WI38 (cell line): ENCODE results near the gene OOEP.

Experiments
- H3K4me3 ChIP-seq: 2 replicates; pipeline ENCODE4 v1.5.1; 2011; ENCODE audit warnings: low read depth, mild to moderate bottlenecking, control low read depth, low read length
- TF ChIP-seq, protein P1 (sequence below): IDR thresholded peaks from 2 replicates; pipeline ENCODE4 v1.5.1; 2012; ENCODE audit warnings: low read depth, mild to moderate bottlenecking, control low read depth, low read length

The OOEP gene

DNA sequence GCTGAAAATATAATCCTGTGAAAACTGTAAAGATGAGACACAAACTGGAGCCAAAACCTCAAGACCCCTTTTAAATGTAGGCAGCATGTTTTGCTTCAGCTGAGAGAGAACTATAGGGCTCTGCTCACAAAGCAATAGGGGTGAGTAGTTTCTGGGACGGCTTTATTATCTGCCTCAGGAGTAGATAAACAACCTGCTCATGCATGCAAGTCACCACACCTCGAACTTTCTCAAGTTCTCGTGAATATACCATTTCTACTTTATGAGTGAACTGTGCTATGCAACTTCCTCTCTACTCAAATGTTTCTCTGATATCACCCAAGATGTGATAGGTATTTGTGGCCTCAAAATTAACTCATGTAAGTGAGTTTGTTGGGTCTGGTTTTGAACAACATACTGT is 7.5 kb upstream of the OOEP start:
- TF ChIP-seq, protein P1, sequence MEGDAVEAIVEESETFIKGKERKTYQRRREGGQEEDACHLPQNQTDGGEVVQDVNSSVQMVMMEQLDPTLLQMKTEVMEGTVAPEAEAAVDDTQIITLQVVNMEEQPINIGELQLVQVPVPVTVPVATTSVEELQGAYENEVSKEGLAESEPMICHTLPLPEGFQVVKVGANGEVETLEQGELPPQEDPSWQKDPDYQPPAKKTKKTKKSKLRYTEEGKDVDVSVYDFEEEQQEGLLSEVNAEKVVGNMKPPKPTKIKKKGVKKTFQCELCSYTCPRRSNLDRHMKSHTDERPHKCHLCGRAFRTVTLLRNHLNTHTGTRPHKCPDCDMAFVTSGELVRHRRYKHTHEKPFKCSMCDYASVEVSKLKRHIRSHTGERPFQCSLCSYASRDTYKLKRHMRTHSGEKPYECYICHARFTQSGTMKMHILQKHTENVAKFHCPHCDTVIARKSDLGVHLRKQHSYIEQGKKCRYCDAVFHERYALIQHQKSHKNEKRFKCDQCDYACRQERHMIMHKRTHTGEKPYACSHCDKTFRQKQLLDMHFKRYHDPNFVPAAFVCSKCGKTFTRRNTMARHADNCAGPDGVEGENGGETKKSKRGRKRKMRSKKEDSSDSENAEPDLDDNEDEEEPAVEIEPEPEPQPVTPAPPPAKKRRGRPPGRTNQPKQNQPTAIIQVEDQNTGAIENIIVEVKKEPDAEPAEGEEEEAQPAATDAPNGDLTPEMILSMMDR, result no peak
- H3K4me3 ChIP-seq, result no peak overlapping the region

DNA sequence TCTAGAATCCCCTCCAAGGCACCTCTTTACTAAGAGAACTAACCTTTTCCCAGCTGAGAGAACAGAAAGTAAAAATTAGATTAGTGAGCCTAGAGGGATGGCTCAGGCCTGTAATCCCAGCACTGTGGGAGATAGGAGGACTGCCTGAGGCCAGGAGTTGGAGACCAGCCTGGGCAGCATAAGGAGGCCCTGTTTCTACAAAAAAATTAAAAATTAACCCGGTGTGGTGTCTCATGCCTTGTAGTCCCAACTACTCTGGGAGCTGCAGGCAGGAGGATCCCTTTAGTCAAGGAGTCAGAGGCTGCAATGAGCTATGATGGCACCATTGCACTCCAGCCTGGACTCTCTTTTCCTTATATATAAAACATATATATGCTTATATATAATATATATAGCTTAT is 5.5 kb upstream of the OOEP start:
- H3K4me3 ChIP-seq, result no peak overlapping the region
- TF ChIP-seq, protein P1, result no peak

DNA sequence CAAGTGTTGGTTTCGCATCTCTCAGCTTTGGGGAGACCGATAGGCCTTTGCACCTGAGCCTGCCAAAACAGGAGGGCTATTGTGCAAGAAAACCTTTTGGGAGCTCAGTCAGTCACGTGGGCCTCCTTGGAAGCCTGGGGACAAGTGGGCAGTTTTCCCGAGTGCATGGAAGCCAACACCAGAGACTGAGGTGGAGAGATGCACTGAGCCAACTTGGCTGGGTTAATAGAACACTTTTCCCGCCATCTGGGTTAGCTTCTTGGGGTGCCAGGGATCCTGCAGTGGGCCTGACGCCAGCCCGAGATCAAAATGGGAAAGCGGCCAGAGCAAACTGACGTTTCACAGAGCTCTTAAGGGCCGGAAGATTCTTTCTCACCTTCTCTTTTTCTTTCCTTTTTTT is 2.8 kb upstream of the OOEP start:
- no peak overlapping the region for H3K4me3 ChIP-seq
- TF ChIP-seq, protein P1, result no peak

DNA sequence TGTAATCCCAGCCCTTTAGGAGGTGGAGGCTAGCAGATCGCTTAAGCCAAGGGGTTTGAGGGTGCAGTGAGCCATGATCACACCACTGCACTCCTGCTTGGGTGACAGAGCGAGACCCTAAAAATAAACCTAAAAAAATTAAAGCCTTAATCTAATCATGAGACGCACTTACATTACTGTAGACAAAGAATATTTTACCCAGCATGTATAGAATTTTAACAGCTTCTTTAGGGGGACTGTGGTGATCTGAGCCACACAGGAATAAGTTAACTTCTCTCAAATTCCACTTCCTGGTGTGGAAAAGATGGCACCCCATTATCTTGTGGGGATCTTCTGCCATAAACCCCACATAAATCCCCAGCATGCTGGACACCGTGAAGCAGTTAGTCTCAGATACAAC is 2.3 kb upstream of the OOEP start:
- TF ChIP-seq, protein P1, result no peak

DNA sequence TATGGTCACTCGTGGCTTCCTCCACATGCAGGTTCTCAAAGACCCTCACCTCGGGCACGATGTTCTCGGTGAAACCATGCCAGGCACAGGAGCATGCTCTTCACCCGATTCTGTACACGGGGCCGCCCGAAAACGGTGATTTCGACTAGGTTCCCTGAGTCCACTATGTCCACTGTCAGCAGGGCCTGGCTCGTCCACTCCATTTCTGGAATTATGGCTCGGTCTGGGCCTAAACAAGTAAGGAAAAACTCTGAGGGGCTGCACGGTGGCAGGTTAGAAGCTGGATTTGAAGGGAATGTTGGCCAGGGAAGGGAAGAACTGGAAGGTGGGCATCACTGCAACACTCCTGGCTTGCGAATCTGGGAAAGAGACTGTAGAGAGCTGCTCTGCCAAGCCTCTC is 540 bp downstream of the OOEP start:
- TF ChIP-seq, protein P1, result no peak
- H3K4me3 ChIP-seq, result no peak overlapping the region

More for the DNA sequence above, 2.3 kb upstream of the OOEP start:
- H3K4me3 ChIP-seq, result no peak overlapping the region

DNA sequence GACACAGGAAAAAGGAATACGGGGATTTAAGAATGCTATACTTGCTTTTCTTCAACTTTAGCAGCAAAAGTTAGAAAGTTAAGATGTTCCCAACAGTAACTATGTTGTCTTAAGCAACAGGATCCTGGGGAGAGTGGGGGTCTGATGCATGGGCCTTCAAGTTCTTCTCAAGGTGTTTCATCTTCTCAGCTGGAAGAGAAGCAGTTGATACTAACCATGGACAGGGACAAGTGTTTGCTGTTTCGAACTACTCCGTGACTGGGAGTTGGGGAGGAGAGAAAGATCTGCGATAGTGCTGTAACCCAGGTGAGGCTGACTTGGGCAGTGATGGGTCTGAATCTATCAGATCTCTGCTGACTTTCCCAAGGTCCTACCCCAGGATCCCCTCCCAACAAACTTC is 1.0 kb downstream of the OOEP start:
- no peak overlapping the region for H3K4me3 ChIP-seq
- TF ChIP-seq, protein P1, result no peak

DNA sequence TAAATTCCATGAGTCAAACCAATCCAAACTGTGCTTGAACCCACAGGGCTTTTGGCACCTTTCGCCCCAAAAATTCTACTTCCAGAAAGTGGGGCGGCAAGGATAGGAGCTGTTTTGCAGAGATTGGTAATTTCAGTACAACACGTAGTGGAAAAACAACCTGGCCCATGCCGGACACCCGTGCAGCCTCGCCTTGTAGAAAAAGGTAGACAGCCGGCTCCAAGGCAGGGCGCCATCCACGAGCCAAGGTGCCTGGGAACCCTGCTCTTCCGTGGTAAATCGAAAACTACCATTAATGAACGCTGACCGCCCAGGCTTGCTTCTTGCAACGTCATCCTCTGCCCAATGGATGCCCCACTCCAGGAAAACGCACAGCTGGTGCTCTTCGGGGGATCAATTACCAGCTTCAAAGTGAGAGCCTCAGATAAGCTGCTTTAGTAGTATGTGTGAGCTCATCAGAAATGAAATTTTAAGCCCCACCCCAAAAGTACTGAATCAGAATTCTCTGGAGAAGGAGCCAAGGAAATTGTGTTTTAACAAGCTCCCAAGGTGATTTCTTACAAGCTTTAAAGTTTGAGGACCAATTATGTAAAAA is 1.8 kb downstream of the OOEP start:
- H3K4me3 ChIP-seq, result no peak overlapping the region
- TF ChIP-seq, protein P1, result no peak
